ENCODE measurements around the gene GAST.
"Not testable (repeated sequence)": the region's sequence is repeated elsewhere in the genome, so short reads cannot be mapped to it uniquely, and the experiment has no call there.

Gene GAST, protein sequence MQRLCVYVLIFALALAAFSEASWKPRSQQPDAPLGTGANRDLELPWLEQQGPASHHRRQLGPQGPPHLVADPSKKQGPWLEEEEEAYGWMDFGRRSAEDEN

DNA sequence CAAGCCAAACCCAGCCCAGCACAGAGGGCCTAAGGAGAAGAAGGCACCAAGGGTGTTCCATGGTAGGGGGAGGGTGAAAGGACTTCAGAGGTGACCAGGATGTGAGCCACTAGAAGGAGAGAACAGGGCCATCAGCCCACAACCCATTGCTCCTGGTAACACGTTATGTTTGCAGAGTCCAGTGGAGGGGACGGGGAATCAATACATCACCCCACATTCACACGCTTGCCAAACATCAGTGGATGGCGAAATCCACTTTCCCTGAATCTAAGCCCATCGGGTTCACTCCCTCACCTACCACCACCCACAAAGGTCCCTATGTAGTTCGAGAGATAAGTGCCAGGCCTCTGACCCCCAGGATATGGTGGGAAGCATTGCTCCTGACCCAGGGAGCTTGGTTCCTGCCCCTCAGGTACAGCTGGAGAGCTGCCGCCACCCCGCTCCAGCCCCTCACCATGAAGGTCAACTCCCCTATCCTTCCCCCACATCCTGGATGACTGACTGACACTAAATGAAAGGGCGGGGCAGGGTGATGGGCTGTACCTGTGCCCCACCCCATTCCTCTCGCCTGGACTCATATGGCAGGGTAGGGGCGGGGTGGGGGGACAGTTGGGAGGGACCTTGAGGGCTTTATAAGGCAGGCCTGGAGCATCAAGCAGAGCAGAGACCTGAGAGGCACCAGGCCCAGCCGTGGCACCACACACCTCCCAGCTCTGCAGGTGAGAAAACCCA is at the start of gene GAST:
Gene GAST (plus strand): TSS at position 663 of the 732 bp plus-strand sequence. CDS start 3,106 bp downstream, outside the sequence.
- DNase-seq = no peak

DNA sequence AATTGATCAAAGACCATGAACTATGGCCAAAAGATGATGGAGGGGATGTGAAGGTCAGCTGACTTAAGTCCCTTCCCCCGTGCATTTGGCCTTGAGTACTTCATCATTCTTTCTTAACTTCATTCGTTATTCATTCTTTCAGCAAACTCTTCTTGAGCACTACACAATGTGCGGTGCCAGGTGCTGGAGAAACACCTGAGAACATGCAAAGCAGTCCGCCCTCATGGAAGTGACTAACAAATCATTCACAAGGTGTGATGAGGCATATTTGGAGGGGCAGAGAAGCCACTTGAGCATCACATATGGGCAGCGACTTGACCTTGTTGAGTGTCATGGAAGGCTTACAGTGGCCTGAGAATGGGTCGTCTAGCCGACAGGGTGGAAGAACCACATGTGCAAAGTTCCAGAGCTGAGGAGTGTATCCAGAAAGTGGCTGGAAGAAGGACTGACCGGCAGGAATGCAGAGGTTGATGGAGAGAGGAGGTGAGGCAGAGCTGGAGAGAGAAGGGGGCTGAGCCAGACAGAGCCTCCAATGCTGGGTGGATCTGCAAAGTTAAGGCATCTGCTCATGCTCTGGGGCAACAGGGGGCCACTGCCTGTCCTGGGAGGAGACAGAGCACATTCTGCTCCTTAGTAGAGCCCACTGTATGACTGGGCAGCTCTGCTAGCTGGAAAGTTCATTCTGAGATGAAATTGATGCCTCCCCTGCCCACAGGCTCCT is 48.5 kb upstream of the GAST start:
- no peak for DNase-seq

DNA sequence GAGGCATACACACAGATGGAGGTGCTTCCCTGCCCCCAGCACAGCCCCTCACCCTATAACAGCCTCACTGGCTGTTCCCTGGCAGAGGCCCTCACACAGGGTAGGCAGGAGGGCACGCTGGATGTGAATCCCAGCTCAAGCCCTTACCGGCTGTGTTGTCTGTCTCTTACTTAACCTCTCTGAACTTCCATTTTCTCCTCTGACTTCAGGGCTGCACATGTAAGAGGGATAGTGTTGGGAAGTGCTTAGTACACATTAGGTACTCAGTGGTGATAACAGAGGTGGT is 48.0 kb upstream of the GAST start:
- DNase-seq = no peak

DNA sequence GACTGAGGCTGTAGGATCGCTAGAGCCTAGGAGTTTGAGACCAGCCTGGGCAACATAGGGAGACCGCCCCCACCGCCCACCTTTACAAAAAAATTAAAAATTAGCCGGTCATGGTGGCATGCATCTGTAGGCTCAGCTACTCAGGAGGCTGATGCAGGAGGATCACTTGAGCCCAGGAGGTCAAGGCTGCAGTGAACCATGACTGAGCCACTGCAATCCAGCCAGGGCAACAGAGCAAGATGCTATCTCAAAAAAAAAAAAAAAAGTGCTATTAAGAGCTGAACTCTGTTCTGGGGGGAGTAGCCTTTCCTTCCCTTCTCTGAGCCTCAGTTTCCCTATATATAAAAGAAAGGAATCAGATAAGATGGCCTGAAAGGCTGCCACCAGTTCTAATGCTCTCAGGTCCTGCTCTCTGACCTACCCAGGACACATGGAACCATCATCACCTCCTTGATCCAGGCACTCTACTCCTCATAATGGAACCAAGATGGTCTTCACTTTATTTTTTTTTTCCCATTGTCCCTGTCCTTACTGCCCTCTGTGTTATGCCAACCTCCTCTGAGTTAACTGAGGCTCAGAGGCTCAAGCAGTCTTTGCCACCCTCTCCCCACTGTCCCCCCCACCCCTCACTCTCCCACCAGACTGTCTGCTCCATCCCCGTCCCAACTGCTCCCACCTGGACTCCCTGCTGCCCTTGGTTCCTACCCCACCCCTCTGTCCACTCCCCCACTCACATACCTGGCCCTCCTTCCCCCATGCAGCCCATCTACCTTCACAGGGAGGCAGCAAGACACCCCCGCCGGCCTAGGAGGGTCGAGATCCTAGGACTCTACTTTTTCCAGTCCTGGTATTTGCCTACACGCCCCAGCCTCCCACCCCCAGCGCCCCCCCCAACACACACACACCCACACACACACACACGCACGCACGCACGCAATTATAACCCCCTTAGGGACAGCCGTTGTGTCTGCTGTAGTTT is 47.3 kb upstream of the GAST start:
- no peak for DNase-seq

DNA sequence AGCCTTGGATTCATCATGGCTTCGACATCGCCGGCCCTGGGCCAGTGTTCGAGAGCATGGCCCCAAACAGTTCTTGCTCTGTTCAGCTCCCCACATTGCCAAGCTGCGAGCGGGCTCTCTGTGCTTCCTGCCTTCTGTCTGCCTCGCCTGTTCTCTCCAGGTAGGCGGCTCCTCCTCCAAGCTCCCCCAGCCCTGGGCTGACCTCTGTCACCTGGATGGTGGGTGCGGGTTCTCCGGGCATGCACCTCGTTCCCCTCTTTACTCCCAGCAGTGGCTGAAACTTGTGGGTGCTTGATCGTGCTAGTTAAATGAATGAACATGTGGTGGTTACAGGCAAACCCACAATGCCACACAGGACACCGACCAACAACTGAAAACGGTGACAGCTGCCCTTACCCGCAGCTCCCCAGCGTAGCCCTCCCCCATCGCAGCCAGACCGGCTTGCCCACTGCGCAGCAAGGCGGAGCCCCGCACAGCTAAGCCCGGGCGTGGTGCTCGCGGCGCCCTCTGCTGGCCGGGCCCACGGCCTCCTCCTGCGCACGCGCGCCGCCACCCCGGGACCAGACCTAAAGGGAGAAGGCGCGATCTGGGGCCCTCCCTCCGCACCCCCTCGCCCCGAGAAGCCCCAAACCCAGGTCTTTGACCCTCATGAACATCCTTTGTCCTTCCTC is 46.4 kb upstream of the GAST start:
- DNase-seq = peak; percentile 84

DNA sequence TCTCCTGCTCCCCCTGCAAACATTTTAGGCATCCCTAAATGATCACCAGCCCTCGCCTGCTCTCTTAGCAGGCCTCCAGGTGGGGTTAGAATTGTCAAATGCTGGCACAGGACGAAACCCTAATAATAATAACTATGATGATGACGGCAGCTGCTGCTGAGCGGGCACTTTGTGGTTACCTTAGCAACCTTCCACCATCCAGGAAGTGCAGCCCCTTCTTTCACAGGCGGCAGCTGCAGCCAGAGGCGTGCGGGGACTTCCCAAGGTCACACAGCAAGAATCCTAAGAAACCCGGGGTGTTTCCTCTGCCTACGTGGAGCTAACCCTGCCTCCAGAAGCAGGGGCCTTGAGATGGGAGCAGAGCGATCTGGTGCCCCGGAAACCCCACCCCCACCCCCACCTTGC is 45.9 kb upstream of the GAST start:
- peak; percentile 86 for DNase-seq

DNA sequence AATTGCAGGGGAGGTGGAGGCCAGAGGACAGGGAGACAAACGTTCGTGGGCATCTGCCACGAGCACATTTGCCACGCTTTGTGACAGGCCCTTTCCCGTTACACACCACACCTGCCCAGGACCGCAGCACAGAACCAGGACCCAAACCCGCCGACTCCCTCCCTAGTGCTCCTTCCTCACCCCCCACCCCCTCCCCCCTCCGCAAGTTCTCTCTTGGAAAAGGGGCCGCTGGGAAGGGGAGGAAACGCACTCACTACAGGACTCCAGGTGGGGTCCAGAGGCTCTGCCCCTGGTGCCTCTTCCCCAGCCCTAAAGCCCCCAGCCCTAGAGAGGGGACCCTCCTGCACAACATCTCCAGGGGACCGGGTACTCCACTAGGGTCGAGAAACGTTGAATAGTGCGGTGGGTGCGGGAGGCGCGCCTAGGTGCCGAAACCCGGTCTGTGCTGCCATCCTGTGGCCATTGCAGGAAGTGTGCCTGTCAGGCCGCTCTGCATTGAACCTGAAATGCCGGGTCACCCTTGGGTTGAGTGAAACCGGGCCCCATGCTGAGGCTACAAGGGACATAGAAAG is 45.3 kb upstream of the GAST start:
- peak; percentile 76 for DNase-seq

DNA sequence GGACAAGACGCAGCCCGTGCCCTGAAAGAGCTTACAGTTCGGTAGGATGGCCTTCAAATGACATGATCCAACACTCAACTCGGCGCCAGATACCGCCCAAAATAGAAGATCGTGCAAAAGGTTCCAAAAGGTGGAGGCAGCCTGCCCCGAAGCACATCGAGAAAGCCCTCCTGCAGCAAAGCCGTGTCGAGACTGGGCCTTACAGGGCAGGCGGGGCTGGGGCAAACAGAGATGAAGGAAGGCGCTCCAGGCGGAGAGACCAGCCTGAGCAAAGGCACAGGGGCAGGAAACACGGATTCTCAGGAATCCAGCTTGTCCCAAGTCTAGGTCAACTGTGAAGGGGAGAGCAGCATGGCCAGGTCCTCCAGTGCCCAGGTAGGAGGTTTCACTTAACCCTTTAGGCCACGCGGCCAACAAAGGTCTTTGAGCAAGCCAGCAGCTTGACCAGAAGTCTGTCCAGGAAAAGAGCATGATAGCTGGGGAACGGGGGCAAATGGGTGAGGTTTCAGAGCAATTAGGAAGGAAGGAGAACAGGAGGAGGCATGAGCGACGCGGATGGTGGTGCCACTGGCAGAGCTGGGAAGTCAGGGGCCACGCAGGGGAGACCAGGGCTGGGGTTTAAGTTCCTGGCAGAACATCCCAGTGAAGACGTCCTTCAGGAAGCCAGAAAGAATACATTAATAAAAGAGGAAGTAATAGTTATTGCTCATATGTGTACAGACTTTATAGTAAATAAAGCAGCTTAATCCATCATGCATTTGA is 44.7 kb upstream of the GAST start:
- no peak for DNase-seq

DNA sequence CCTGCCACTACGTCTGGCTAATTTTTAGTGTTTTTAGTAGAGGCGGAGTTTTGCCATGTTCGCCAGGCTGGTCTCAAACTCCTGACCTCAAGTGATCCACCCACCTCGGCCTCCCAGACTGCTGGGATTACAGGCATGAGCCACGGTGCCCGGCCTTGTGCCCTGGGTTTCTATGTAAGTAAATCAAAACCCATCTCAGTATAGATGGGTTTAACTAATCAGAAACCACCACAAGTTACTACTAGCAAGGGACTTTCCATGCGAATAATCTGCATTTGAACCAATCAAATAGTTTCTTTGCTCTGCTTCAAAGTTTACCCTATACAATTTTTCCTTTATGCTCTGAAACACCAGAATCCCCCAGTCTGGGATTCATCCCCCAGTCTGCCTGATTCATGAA is 40.0 kb upstream of the GAST start:
- no peak for DNase-seq

DNA sequence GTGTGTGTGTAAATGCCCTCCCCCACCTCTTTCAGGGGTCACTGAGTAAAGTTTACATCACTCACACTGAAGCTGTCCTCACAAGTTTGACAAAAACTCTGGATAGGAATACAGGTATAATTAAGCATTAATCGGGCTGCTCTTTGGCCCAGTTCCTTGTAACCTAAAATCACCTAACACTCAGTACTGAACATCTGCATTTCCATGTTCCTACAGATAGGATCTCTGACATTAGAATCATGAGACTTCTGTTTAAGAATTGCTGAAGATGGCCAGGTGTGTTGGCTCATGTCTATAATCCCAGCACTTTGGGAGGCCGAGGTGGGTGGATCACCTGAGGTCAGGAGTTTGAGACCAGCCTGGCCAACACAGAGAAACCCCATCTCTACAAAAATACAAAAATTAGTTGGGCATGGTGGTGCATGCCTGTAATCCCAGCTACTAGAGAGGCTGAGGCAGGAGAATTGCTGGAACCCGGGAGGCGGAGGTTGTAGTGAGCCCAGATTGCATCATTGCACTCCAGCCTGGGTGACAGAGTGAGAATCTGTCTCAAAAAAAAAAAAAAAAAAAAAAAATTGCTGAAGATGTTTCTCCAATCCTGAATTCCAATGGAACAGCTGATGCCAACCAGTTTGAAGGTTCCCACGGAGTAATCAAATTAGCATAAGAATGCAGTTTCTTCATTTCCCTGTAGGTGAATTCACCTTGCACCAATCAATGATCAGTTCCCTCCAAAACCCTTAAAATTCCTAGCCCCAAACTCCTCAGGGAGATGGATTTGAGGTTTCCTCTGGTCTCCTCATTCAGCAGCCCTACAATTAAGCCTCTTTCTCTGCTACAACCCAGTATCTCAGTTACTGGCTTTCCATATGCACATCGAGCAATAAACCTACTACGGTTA is 36.7 kb upstream of the GAST start:
- DNase-seq = not testable (repeated sequence)

DNA sequence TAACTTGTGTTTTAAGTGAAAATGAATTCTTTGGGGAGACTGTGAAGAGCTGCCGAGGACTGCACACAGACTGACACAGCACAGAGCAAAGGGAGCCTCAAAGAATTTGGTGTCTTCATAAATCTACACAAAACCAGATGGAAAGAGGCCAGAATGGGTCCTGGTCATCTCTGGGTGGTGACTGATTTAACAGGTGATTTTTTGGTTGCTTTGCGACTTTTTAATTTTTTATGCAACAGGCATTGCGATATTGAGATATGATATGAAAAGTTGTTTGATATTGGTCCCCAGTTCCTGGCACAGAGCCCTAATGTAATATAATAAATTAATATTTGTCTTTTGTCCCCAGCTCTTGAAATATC is 36.1 kb upstream of the GAST start:
- DNase-seq = no peak

DNA sequence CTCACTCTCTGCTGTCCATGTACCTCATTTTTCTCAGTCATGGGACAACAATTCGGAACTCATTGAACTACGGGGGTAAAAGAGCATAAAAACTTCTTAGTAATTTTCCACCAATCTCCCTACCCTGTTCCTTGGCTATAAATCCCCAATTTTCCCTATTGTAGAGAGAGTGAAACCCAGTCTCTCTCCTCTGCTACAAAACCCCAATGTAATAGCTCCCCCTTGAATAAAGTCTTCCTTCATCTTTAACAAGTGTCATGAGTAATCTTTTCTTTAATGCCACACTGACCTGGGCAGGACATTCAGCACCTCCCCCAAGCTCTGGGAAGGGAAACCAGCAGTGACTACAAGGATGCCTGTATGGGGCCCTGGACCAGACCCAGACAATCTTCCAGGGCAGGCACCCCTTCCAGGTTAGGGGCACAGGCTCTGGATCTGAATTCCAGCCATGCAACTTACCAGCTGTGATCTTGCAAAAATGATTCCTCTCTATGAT is 33.7 kb upstream of the GAST start:
- DNase-seq = no peak

DNA sequence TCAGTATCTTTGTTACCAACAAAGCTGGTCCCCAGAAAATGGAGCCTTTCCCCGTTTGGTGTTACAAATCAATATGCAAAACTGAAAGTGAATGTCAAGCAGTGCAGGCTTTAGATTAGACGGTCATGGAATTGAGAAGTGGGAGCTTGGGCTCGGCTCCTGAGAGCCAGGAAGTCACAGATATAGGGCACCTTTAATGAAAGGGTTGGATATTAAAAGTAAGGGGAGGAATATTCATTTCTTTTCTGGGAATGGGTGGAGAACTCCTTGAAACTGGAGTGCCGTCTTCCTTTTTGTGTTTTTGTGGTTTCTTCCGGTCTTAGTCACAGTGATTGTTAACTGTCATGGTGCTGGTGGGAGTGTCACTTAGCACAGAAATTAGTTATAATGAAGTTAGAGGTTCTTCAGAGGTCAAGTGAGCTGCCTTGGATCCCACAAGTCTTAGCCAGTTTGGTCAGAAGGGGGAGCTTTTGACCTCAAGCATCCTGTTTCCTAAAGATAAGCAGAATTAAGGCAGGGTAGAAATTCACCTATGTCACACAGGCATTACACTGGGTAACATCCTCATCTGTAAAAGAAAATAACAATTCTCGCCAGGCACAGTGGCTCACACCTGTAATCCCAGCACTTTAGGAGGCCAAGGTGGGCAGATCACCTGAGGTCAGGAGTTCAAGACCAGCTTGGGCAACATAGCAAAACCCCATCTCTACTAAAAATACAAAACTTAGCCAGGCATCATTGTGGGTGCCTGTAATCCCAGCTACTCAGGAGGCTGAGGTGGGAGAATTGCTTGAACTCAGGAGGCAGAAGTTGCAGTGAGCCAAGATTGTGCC is 33.0 kb upstream of the GAST start:
- no peak for DNase-seq

DNA sequence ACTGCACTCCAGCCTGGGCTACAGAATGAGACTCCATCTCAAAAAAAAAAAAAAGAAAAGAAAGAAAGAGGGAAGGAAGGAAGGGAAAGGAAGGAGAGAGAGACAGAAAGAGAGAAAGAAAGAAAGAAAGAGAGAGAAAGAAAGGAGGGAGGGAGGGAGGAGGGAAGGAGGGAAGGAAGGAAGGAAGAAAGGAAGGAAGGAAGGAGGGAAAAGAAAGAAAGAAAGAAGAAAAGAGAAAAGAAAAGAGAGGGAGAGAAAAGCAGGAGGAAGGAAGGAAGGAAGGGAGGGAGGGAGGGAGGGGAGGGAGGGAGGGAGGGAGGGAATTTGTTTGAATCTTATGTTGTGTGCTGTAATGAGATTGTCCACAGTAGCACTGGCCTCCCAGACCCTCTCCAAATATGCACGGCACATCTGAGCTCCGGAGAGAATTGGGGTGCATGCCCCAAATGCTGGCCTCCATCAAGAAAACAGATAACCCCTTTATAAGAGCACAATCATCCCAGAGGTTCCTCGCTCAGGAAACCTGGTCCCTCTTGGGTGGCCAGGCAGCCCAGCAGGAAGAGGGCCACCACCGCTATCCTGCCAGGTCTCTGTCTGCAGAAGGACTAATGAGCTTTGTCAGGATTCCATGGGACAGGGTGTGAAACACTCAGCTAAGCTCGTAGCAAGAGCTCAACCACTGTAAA is 32.2 kb upstream of the GAST start:
- no peak for DNase-seq

DNA sequence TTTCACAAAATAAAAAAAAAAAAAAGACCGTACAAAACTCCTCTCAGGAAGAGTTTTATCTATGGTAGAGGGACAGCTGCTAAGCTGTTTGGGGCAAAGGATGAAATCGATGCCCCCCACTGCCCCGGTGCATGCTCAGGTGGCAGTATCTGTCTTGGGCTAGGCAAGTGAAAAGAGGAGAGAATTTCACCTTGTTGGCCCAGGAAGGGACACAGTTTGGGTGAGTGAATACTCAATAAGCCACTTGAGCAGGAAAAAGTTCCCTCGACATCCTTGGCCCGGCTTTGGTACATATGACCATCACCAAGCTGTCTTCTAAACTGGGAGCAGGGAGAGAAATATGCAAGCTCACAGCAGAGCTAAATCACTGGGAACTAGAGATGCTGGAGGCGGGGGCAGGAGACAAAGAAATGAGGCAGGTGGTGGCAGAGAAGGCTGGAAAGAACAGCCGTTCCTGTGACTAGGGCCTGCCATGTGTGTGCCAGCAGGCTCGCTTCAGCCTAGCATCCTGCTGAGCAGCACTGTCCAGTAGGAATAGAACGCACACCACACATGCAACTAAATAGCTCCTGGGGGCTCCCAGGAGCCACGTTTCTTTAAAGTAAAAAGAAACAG is 31.6 kb upstream of the GAST start:
- peak; percentile 67 for DNase-seq

DNA sequence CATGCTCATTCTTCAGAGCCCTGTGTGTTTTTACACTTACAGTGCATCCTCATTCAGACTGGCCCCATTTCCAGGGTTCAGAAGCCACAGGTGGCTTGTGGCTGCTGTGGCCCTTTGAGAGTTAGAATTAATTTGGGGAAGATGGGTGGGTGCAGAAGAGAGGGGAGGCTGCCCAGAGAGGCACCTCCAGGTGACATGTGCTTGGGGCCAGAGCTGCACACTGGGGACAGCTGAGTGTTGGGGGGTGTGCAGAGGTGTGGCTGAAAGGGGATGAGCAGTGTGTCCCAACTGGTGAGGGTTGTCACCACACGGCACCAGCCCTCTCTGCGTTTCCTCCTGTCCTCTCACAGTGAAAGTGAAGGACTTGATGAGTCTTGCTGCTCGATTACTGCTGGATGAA is 30.4 kb upstream of the GAST start:
- no peak for DNase-seq

DNA sequence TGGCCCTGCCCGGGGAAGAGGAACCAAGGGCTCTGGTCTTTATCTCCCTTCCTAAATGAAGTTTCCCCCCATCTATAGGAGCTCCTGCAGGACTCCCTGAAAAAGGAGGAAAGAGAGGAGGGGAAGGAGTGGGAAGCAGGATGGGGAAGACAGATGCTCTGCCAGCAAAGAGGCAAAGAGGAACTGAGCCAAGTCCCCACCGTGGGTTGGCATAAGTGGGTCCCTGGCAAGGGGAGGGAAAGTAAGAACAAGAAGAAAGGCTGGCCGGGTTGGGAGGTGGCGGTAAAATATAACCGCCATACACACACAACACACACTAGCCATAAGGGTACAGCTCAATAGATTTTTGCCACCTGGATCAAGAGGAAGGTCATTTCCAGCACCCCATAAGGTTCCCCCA is 29.5 kb upstream of the GAST start:
- no peak for DNase-seq

DNA sequence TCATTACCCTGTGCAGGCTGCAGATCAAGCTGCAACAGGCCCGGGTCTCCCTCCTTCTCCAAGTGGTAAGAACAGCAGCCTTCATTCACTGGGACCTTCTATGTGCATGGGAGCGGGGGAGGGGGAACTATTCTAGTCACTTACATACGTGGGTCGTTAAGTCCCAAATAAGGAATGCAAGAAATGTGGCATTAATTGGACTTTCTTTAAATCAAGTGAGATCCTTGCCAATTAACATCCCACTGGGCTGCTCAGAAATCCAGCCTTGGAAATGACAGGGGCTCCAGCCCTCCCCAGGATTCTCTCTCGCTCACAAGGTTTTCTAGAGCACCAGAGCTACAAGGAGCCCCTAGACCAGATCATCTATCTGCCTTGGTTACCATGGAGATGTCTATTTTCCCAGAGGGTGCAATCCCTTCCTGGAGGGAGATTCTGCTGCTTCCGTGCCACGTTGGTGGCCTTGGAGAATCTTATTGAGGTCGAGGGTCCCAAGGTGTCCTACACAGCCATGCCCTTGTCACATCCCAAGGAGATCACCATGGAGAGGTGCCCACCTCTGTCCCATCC is 28.6 kb upstream of the GAST start:
- no peak for DNase-seq
